ENCODE results near the gene CDK10. TPM values are rescaled to one million over a fixed set of nuclear protein-coding genes. Genes with fewer than 3 reads are reported as not detected.

The CDK10 gene
- total and polyA plus RNA-seq, 9 of the 15 experiments (the other 6 are each of a cell fraction or from before 2014, with no cell fraction given) = 2.0 to 85.1 (median 40.1) TPM

- TF ChIP-seq PTRF (tag; IDR thresholded peaks at IDR 0.05) (no peak), RNF219 (CRISPR knock-in tag; IDR thresholded peaks at IDR 0.05) (no peak), ZFP36 (IDR thresholded peaks at IDR 0.05; ENCODE audit: low read depth, low read length, partially characterized antibody) (no peak), ZNF668 (CRISPR knock-in tag; IDR thresholded peaks at IDR 0.05) (no peak), SMARCB1 (IDR thresholded peaks at IDR 0.05; ENCODE audit: insufficient read length, low read depth) (no peak), PCBP2 (IDR thresholded peaks at IDR 0.05; ENCODE audit: low read depth, low read length, poor library complexity, severe bottlenecking) (no peak), GATA2 (CRISPR knock-in tag; IDR thresholded peaks at IDR 0.05) (no peak), ATF4 (CRISPR knock-in tag; IDR thresholded peaks at IDR 0.05) (no peak), ZFP91 (CRISPR knock-in tag; IDR thresholded peaks at IDR 0.05) (no peak), NRF1 (conservative IDR thresholded peaks at IDR 0.05 in 1 of 2, IDR thresholded peaks at IDR 0.05 in 1 of 2) (peak in 1 of 2 experiments; percentile 43; a peak in 2 of 4 replicates), ZNF766 (CRISPR knock-in tag; conservative IDR thresholded peaks at IDR 0.05) (no peak; the same call in 1 of the 2 replicates), SMARCC2 (IDR thresholded peaks at IDR 0.05; ENCODE audit: low read depth) (no peak), CLOCK (CRISPR knock-in tag; IDR thresholded peaks at IDR 0.05; ENCODE audit: borderline replicate concordance) (no peak), ILF3 (IDR thresholded peaks at IDR 0.05; ENCODE audit: borderline replicate concordance) (no peak), SAFB (IDR thresholded peaks at IDR 0.05; ENCODE audit: borderline replicate concordance, low read depth, low read length) (no peak), ZZZ3 (IDR thresholded peaks at IDR 0.05) (no peak), ZNF586 (CRISPR knock-in tag; conservative IDR thresholded peaks at IDR 0.05) (no peak), PHF20 (IDR thresholded peaks at IDR 0.05; ENCODE audit: partially characterized antibody) (no peak), TRIM25 (IDR thresholded peaks at IDR 0.05; ENCODE audit: borderline replicate concordance) (no peak)
Measured at GRCh38 chr16:89700100-89700648, 13.7 kb downstream of the CDK10 start (continued).
